ENCODE measurements around the gene ZNF226.

- TF ChIP-seq EZH2 (IDR thresholded peaks at IDR 0.05; ENCODE audit: borderline replicate concordance, low read depth, low read length, poor library complexity, severe bottlenecking) (no peak), CTCF (conservative IDR thresholded peaks at IDR 0.05; ENCODE audit: low read depth, low read length) (no peak)
Observed at GRCh38 chr19:44151491-44151890, 13.4 kb upstream of the ZNF226 start.

Measured in A673 (cell line).